Measurements from ENCODE around the gene BCL2A1.

Gene BCL2A1

GRCh38 chr15:79948095-79948695, 22.8 kb downstream of the BCL2A1 start:
- no peak overlapping the region for H3K14ac ChIP-seq (ENCODE audit: low read length)
- H3K9me3 ChIP-seq (ENCODE audit: insufficient read depth, low read depth, low read length) = no peaks in the 10 kb centered on the region
- WGBS (ENCODE audit: extremely low coverage, insufficient coverage, insufficient read length) = no CpG with 5 or more reads among the region's 10 CpGs
- peak in 1 of 2 donors; percentile 2 for DNase-seq
- no peak overlapping the region for H2BK120ac ChIP-seq (ENCODE audit: insufficient read depth, low read length, poor library complexity)
- H3K23ac ChIP-seq (ENCODE audit: low read length) = no peak overlapping the region
- H3K4me3 ChIP-seq (ENCODE audit: low read depth, low read length) = no peak overlapping the region
- no peak overlapping the region for H4K91ac ChIP-seq (ENCODE audit: low read depth, low read length)
- no peak overlapping the region for H2BK12ac ChIP-seq (ENCODE audit: low read length)
- no peaks in the 10 kb centered on the region for H3K79me2 ChIP-seq (ENCODE audit: control insufficient read depth, insufficient read depth, low read length, poor library complexity)
- H3K4me1 ChIP-seq (ENCODE audit: control insufficient read depth in 1 of 2, insufficient read depth in 2 of 2, low read length in 2 of 2) = no peaks in the 10 kb centered on the region
- H3K18ac ChIP-seq (ENCODE audit: low read length) = no peak overlapping the region
- H3K79me1 ChIP-seq (ENCODE audit: low read length) = no peaks in the 10 kb centered on the region
- H3K4ac ChIP-seq (ENCODE audit: low read depth, low read length) = no peak overlapping the region
- no peak overlapping the region for H2AFZ ChIP-seq (ENCODE audit: insufficient read depth, low read length, poor library complexity)
- no peak overlapping the region for H3K9ac ChIP-seq (ENCODE audit: low read length)
- no peak overlapping the region for H4K12ac ChIP-seq (ENCODE audit: low read depth, low read length)
- H3K27ac ChIP-seq (ENCODE audit: low read depth, low read length) = no peak overlapping the region
- no peak overlapping the region for H2AK5ac ChIP-seq (ENCODE audit: low read length)
- H3K4me2 ChIP-seq (ENCODE audit: low read length) = no peak overlapping the region
- H3K27me3 ChIP-seq (ENCODE audit: insufficient read depth, low read length) = no peaks in the 10 kb centered on the region
- no peak overlapping the region for H4K8ac ChIP-seq (ENCODE audit: low read depth, low read length)
- no peaks in the 10 kb centered on the region for H3K36me3 ChIP-seq (ENCODE audit: control insufficient read depth in 1 of 2, insufficient read depth in 2 of 2, low read length in 2 of 2)
- H2BK5ac ChIP-seq (ENCODE audit: low read depth, low read length, poor library complexity) = no peak overlapping the region

GRCh38 chr15:79947009-79947408, 24.0 kb downstream of the BCL2A1 start:
- Histone ChIP-seq H3K23ac (ENCODE audit: low read length) (no peak overlapping the region), H3K9ac (ENCODE audit: low read length) (no peak overlapping the region), H3K4ac (ENCODE audit: low read depth, low read length) (no peak overlapping the region), H4K8ac (ENCODE audit: low read depth, low read length) (no peak overlapping the region), H3K4me1 (ENCODE audit: control insufficient read depth in 1 of 2, insufficient read depth in 2 of 2, low read length in 2 of 2) (no peaks in the 10 kb centered on the region), H3K14ac (ENCODE audit: low read length) (no peak overlapping the region), H3K18ac (ENCODE audit: low read length) (no peak overlapping the region), H3K4me2 (ENCODE audit: low read length) (no peak overlapping the region), H4K12ac (ENCODE audit: low read depth, low read length) (no peak overlapping the region), H3K9me3 (ENCODE audit: insufficient read depth, low read depth, low read length) (no peaks in the 10 kb centered on the region), H3K27ac (ENCODE audit: low read depth, low read length) (no peak overlapping the region), H2BK12ac (ENCODE audit: low read length) (no peak overlapping the region), H3K36me3 (ENCODE audit: control insufficient read depth in 1 of 2, insufficient read depth in 2 of 2, low read length in 2 of 2) (no peaks in the 10 kb centered on the region), H3K27me3 (ENCODE audit: insufficient read depth, low read length) (no peaks in the 10 kb centered on the region), H3K4me3 (ENCODE audit: low read depth, low read length) (no peak overlapping the region), H2AFZ (ENCODE audit: insufficient read depth, low read length, poor library complexity) (no peak overlapping the region), H4K91ac (ENCODE audit: low read depth, low read length) (no peak overlapping the region), H2AK5ac (ENCODE audit: low read length) (no peak overlapping the region), H3K79me2 (ENCODE audit: control insufficient read depth, insufficient read depth, low read length, poor library complexity) (no peaks in the 10 kb centered on the region), H2BK120ac (ENCODE audit: insufficient read depth, low read length, poor library complexity) (no peak overlapping the region), H3K79me1 (ENCODE audit: low read length) (no peaks in the 10 kb centered on the region), H2BK5ac (ENCODE audit: low read depth, low read length, poor library complexity) (no peak overlapping the region)
- DNase-seq = no peak

- WGBS (ENCODE audit: extremely low coverage, insufficient coverage, insufficient read length) = no CpG with 5 or more reads among the region's 7 CpGs
- Histone ChIP-seq H3K14ac (ENCODE audit: low read length) (no peak overlapping the region), H3K36me3 (ENCODE audit: control insufficient read depth in 1 of 2, insufficient read depth in 2 of 2, low read length in 2 of 2) (no peaks in the 10 kb centered on the region)
Measured at GRCh38 chr15:79944622-79945021, 26.4 kb downstream of the BCL2A1 start.

GRCh38 chr15:79943820-79944219, 27.2 kb downstream of the BCL2A1 start:
- Histone ChIP-seq H2BK120ac (ENCODE audit: insufficient read depth, low read length, poor library complexity) (no peak overlapping the region), H3K18ac (ENCODE audit: low read length) (no peak overlapping the region), H4K12ac (ENCODE audit: low read depth, low read length) (no peak overlapping the region), H3K79me2 (ENCODE audit: control insufficient read depth, insufficient read depth, low read length, poor library complexity) (no peaks in the 10 kb centered on the region), H4K8ac (ENCODE audit: low read depth, low read length) (no peak overlapping the region), H3K4ac (ENCODE audit: low read depth, low read length) (no peak overlapping the region), H3K9ac (ENCODE audit: low read length) (no peak overlapping the region), H2AK5ac (ENCODE audit: low read length) (no peak overlapping the region), H3K4me1 (ENCODE audit: control insufficient read depth in 1 of 2, insufficient read depth in 2 of 2, low read length in 2 of 2) (no peaks in the 10 kb centered on the region), H3K23ac (ENCODE audit: low read length) (no peak overlapping the region), H3K27ac (ENCODE audit: low read depth, low read length) (no peak overlapping the region), H3K14ac (ENCODE audit: low read length) (no peak overlapping the region), H3K27me3 (ENCODE audit: insufficient read depth, low read length) (no peaks in the 10 kb centered on the region), H4K91ac (ENCODE audit: low read depth, low read length) (no peak overlapping the region), H2BK12ac (ENCODE audit: low read length) (no peak overlapping the region), H3K36me3 (ENCODE audit: control insufficient read depth in 1 of 2, insufficient read depth in 2 of 2, low read length in 2 of 2) (no peaks in the 10 kb centered on the region), H3K9me3 (ENCODE audit: insufficient read depth, low read depth, low read length) (no peaks in the 10 kb centered on the region), H3K4me3 (ENCODE audit: low read depth, low read length) (no peak overlapping the region), H3K4me2 (ENCODE audit: low read length) (no peak overlapping the region), H3K79me1 (ENCODE audit: low read length) (no peaks in the 10 kb centered on the region), H2BK5ac (ENCODE audit: low read depth, low read length, poor library complexity) (no peak overlapping the region), H2AFZ (ENCODE audit: insufficient read depth, low read length, poor library complexity) (no peak overlapping the region)
- no CpG with 5 or more reads among the region's 1 CpG for WGBS (ENCODE audit: extremely low coverage, insufficient coverage, insufficient read length)
- DNase-seq = no peak

More at GRCh38 chr15:79944622-79945021, 26.4 kb downstream of the BCL2A1 start:
- Histone ChIP-seq H2AK5ac (ENCODE audit: low read length) (no peak overlapping the region), H3K27ac (ENCODE audit: low read depth, low read length) (no peak overlapping the region), H3K18ac (ENCODE audit: low read length) (no peak overlapping the region), H2BK12ac (ENCODE audit: low read length) (no peak overlapping the region), H3K9ac (ENCODE audit: low read length) (no peak overlapping the region), H2BK120ac (ENCODE audit: insufficient read depth, low read length, poor library complexity) (no peak overlapping the region), H3K23ac (ENCODE audit: low read length) (no peak overlapping the region), H4K91ac (ENCODE audit: low read depth, low read length) (no peak overlapping the region), H3K27me3 (ENCODE audit: insufficient read depth, low read length) (no peaks in the 10 kb centered on the region), H3K4ac (ENCODE audit: low read depth, low read length) (no peak overlapping the region), H4K12ac (ENCODE audit: low read depth, low read length) (no peak overlapping the region), H3K4me2 (ENCODE audit: low read length) (no peak overlapping the region), H2AFZ (ENCODE audit: insufficient read depth, low read length, poor library complexity) (no peak overlapping the region), H4K8ac (ENCODE audit: low read depth, low read length) (no peak overlapping the region), H2BK5ac (ENCODE audit: low read depth, low read length, poor library complexity) (no peak overlapping the region), H3K4me1 (ENCODE audit: control insufficient read depth in 1 of 2, insufficient read depth in 2 of 2, low read length in 2 of 2) (no peaks in the 10 kb centered on the region), H3K9me3 (ENCODE audit: insufficient read depth, low read depth, low read length) (no peaks in the 10 kb centered on the region), H3K4me3 (ENCODE audit: low read depth, low read length) (no peak overlapping the region), H3K79me2 (ENCODE audit: control insufficient read depth, insufficient read depth, low read length, poor library complexity) (no peaks in the 10 kb centered on the region), H3K79me1 (ENCODE audit: low read length) (no peaks in the 10 kb centered on the region)
- no peak for DNase-seq

All from trophoblast cell (in vitro differentiated cells and primary cell).